Astrocyte (in vitro differentiated cells and primary cell): ENCODE data around the gene ASPRV1.

Source experiments
- EZH2 ChIP-seq: IDR thresholded peaks from 2 replicates; pipeline ENCODE4 v1.6.1; 2012; ENCODE audit warnings: mild to moderate bottlenecking, low read length, inconsistent platforms; ENCODE audit not compliant: insufficient read depth
- TF ChIP-seq, protein P1 (sequence below): IDR thresholded peaks from 2 replicates; pipeline ENCODE4 v1.5.1; 2011; ENCODE audit warnings: low read depth, mild to moderate bottlenecking, inconsistent platforms, low read length, moderate library complexity; ENCODE audit not compliant: insufficient read depth

DNA sequence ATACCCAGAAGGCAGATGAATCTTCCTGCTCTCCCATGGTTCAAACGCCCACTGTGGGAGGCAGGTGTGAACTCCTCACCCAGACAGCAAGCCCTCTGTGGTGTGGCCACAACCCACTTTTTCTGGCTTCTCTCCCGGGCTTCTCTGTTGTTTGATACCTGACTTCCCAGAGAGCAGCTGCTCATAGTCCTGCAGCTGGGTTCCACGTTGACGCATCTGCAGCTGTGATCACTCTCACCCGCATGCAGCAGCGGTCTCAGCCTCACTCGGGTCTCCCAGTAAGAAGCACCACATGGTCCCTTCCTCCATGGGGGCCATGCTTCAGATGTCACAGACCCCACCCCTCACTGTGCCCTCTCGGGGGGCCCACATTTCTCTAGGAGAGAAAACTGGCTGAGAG is 3.5 kb downstream of the ASPRV1 start:
- TF ChIP-seq, protein P1, sequence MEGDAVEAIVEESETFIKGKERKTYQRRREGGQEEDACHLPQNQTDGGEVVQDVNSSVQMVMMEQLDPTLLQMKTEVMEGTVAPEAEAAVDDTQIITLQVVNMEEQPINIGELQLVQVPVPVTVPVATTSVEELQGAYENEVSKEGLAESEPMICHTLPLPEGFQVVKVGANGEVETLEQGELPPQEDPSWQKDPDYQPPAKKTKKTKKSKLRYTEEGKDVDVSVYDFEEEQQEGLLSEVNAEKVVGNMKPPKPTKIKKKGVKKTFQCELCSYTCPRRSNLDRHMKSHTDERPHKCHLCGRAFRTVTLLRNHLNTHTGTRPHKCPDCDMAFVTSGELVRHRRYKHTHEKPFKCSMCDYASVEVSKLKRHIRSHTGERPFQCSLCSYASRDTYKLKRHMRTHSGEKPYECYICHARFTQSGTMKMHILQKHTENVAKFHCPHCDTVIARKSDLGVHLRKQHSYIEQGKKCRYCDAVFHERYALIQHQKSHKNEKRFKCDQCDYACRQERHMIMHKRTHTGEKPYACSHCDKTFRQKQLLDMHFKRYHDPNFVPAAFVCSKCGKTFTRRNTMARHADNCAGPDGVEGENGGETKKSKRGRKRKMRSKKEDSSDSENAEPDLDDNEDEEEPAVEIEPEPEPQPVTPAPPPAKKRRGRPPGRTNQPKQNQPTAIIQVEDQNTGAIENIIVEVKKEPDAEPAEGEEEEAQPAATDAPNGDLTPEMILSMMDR: no peak
- no peak for TF ChIP-seq EZH2
